NCI-H510A treated with DMSO at 0.1 percent for 48 hours (cell line): ENCODE data around the gene TMEM130.

Experiments
- DNase-seq: peaks from one replicate; lab custom pipeline; 2025; lab: John Stamatoyannopoulos, UW

The TMEM130 gene

DNA sequence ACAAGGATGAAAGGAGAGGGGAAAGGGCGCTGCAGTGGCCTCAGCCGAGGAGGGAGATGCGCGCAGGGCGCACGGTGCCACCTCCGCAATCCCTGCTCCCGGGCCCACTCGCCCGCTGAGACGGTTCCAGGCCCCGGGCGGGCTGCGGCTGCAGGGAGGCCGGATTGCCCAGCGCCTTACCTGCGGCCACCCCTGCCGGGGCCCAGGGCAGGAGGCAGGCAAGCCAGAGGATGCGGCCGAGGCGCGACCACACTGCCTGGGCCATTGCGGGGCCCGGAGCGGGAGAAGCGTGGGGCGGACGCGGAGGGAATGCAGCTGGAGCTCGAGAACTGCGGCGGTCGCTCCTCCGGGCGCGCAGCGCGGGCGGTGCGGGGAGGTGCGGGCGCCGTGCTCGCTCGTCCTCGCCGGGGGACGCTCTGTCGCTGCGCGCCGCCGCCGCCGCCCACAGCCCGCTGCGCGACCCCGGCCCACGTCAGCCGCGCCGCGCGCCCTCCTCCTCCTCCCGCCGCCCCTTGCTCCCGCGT lies at the start of gene TMEM130:
TSS of gene TMEM130 (minus strand) at position 418 of the 524 bp plus-strand sequence. CDS start at position 265, 153 bp downstream.
- DNase-seq, result no peak

DNA sequence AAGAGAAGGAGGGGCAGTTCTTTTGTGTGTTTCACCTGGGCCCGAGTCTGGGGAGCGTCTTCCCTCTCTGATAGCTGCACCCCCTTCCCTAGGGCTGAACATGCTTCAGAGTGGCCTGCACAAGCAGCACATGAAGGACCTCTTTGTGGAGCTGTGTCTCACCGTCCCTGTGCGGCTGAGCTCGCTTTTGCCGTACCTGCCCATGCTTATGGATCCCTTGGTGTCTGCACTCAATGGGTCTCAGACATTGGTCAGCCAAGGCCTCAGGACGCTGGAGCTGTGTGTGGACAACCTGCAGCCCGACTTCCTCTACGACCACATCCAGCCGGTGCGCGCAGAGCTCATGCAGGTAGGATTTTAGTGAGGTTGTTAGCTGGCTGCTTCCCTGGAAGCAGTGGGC lies 47.5 kb upstream of the TMEM130 start:
- DNase-seq, result no peak

DNA sequence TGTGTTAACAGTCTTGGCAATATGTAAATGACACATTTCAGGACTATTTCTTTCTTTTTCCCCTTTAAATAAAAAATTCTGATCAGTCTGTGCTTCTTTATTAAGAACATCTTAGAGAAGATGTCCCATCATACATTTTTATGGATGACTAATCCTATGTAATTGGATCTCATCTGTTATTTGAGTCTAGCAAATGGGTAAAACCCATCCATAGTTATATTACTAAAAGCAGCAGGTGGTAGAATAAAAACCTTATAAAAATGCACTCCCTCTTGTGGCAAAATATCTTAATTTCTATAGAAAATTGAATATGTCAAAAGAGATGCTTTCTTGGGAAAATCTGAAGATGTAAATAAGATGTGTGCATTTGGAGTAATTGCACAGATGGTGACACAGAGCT lies 43.8 kb upstream of the TMEM130 start:
- DNase-seq, result no peak

- DNase-seq, result no peak
Measured at GRCh38 chr7:98913026-98913425, 43.2 kb upstream of the TMEM130 start.

- no peak for DNase-seq
Measured at GRCh38 chr7:98911916-98912315, 42.1 kb upstream of the TMEM130 start.

- no peak for DNase-seq
Measured at GRCh38 chr7:98910427-98910826, 40.6 kb upstream of the TMEM130 start.

DNA sequence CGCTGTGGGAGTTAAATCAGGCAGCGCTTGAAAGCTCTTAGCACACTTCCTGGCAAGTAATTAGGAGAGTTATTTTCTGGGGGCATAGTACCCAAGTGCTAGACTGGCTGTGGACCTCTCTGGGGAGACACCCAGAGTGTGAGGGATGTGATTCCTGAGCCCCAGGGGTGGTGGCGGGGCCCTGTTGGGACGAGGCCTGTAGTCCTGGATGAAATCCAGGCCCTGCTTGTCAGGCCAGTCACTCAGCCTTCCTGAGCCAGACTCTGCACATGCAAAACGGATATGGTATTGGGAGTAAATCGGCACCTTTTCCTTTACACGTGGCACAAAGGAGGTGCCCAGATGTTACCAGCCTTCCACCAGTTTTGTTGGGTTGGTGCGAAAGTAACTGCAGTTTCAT lies 39.7 kb upstream of the TMEM130 start:
- no peak for DNase-seq

DNA sequence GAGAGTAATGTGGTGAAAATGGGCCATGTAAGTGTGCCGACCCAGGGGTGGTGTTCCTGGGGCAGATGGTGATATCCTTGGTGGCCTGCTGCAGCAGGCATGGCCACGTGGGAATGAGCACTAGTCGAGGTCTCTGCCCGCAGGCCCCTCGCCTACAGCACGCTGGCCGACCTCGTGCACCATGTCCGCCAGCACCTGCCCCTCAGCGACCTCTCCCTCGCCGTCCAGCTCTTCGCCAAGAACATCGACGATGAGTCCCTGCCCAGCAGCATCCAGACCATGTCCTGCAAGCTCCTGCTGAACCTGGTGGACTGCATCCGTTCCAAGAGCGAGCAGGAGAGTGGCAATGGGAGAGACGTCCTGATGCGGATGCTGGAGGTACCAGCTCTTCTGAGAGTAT lies 38.8 kb upstream of the TMEM130 start:
- no peak for DNase-seq

DNA sequence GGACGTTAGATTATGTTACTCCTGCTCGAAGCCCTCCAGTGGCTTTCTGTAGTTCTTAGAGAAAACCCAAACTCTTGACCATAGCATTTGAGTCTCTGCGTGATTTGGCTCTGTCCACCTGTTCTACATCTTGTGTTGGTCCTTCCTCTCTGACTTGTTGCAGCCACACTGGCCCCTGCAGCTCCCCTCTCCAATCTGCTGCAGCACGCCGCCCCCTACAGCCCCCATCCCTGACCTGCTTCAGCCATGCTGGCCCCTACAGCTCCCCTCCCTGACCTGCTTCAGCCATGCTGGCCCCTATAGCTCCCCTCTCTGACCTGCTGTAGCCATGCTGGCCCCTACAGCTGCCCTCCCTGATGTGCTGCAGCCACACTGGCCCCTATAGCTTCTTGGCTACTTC lies 37.8 kb upstream of the TMEM130 start:
- DNase-seq, result no peak

GRCh38 chr7:98903246-98903645 lies 33.4 kb upstream of the TMEM130 start:
- DNase-seq, result no peak

GRCh38 chr7:98902523-98902922 lies 32.7 kb upstream of the TMEM130 start:
- no peak for DNase-seq

DNA sequence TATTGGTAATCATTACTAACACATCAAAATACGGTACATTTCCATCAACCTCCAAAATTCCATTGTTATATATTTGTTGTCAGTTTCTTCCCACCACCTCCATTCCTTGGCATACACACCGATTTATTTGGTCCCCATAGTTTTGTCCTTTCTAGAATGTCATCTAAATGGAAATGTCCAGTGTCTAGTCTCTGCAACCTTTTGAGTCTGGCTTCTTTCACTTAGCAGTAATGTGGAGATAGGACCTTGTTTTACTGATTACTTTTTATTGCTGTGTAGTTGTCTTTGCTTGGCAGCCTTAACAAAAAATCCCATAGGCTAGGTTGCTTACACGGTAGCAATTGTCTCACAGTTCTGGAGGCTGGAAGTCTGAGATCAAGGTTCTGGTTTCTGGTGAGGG lies 31.0 kb upstream of the TMEM130 start:
- DNase-seq, result no peak

- DNase-seq, result no peak
Measured at GRCh38 chr7:98899816-98900215, 30.0 kb upstream of the TMEM130 start.

- DNase-seq, result no peak
Measured at GRCh38 chr7:98892609-98893008, 22.8 kb upstream of the TMEM130 start.

DNA sequence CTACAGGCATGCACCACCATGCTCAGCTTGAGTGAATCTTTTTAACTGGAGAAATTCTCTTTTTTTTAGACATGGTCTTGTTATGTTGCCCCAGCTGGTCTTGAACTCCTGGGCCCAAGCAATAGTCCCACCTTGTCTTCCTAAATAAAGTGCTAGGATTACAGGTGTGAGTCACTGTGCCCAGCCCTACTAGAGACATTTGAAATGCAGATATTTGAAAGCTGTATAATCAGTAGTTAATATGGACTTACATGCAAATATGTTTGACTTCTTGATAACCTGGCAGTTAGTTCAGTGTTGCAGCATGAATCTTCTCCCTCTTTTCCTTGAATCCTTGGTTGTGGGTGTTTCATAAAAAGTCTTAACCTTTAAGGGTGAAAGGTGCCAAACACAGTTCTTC lies 17.2 kb upstream of the TMEM130 start:
- no peak for DNase-seq

DNA sequence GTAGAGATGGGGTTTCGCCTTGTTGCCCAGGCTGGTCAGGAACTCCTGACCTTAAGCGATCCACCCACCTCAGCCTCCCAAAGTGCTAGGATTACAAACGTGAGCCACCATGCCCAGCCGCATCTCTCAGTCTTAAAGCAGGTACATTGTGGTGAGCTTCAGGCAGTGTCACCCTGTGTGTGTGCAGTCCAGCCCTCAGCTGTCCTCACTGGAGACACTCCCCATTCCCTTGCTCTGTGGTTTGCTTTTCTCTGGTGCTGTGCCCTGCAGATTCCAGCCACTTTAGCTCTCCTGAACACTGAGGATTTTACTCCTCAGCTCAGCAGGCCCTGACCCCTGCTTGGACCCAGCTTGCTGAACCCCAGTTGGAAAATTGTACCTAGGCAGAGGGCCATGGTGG lies 14.6 kb upstream of the TMEM130 start:
- no peak for DNase-seq

- no peak for DNase-seq
Measured at GRCh38 chr7:98881561-98882315, 11.9 kb upstream of the TMEM130 start.

GRCh38 chr7:98880485-98880884 lies 10.7 kb upstream of the TMEM130 start:
- no peak for DNase-seq

- DNase-seq, result no peak
Measured at GRCh38 chr7:98879979-98880315, 10.1 kb upstream of the TMEM130 start.

- DNase-seq, result peak; percentile 18
Measured at GRCh38 chr7:98879198-98879978, 9.6 kb upstream of the TMEM130 start.

DNA sequence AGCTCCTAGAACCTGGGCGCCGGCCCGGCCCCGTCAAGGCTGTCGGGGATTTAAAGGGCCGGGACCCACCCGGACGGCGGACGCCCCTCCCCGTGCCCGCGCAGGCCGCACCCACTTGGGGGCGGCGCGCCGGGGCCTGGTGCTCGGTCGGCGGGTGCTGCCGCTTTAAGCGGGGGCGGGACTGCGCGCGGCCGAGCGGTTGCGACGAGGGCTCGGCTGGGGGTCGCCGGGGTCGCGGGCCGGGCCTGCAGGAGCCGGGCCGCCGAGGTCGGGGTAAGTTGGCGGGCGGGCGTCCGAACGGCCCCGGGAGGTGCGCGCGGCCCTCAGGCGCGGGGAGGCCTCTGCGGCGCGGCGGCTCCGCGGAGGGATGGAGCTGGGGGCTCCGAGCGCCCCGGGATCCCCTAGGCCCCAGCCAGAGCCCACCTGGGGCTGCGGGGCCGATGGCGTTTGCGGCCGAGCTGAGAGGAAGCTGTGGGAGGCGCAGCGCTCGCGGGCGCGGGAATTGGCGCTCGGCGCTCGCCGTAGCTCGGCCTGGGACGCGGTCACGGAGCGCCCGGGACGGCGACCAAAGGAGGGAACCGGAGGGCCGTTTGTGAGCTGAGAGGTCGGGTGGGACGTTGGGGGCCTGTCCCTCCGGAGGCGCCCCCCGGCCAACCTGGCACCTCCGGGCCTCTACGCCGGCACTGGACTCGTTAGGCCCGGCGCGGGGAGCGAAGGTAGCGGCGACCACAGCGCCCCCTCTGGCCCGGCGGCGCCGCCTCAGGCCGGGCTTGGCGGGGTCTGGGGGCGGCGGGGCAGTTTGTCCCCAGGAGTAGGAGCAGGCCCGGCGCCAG lies 8.8 kb upstream of the TMEM130 start, which contains the start of gene TRRAP:
TSS of gene TRRAP (plus strand) at position 168 of the 833 bp plus-strand sequence. CDS start 2,619 bp downstream, outside the sequence.
- no peak for DNase-seq

DNA sequence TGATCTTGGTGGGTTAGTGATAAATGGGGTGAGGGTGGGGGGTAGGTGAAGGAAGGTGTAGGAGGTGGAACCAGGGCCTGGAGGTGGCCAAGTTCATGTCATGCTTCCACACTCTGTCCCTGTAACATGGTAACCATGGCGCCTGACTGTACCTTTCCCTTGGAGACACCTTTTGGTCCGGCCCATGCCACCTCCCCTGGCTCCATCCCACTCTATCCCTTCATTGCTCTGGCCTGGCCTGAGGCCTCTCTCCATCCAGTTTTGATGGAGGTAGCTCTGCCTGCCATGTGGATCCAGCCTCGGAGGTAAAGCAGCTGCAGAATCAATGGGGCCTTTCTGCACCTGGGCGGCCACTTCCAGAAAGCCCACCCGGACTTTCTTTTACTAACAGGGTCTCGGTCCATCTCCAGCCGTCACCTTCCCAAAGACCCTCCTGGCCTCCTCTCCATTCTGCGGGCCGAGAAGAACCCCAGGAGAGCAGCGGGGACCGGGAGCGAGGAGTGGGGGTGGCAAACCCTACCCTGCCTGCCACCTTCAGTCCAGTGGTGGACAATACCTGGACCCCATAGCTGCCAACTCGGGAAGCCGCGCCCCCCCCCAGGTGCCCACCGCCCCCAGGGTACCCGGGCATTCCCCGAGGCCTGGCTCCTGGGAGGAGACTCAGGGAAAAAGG lies 8.0 kb upstream of the TMEM130 start:
- no peak for DNase-seq
